Measurements from ENCODE around the gene C2orf81.

Gene C2orf81

GRCh38 chr2:74436848-74437695, 15.7 kb upstream of the C2orf81 start:
- Histone ChIP-seq H4K20me1 (ENCODE audit: control insufficient read depth, insufficient read depth, low read depth, low read length) (no peaks in the 10 kb centered on the region), H3K9me3 (ENCODE audit: control insufficient read depth, insufficient read depth, low read length) (no peaks in the 10 kb centered on the region), H3K4me2 (ENCODE audit: low read length) (no peak overlapping the region), H3K27me3 (ENCODE audit: control insufficient read depth, low read length) (peaks cover 13% of the 10 kb centered on the region), H3K36me3 (ENCODE audit: control insufficient read depth, low read length) (no peaks in the 10 kb centered on the region), H3K79me2 (ENCODE audit: control insufficient read depth, low read length) (no peaks in the 10 kb centered on the region), H3K4me1 (ENCODE audit: control insufficient read depth, low read length) (peaks cover 35% of the 10 kb centered on the region), H3K9me2 (replicated peaks; ENCODE audit: control insufficient read depth, low read length) (no peaks in the 10 kb centered on the region), H3F3A (ENCODE audit: control insufficient read depth, insufficient read depth) (no peaks in the 10 kb centered on the region), H3K4me3 (ENCODE audit: low read length) (no peak overlapping the region), H3K27ac (ENCODE audit: low read depth, low read length) (no peak overlapping the region)
- TF ChIP-seq CTCF (IDR thresholded peaks at IDR 0.05; ENCODE audit: low read depth, low read length, poor library complexity, severe bottlenecking) (no peak), EZH2phosphoT487 (IDR thresholded peaks at IDR 0.05; ENCODE audit: borderline replicate concordance, low read length) (no peak)

GRCh38 chr2:74436111-74436805, 14.8 kb upstream of the C2orf81 start:
- Histone ChIP-seq H3K4me1 (ENCODE audit: control insufficient read depth, low read length) (peaks cover 32% of the 10 kb centered on the region), H3K36me3 (ENCODE audit: control insufficient read depth, low read length) (no peaks in the 10 kb centered on the region), H3K9me2 (replicated peaks; ENCODE audit: control insufficient read depth, low read length) (no peaks in the 10 kb centered on the region), H3K79me2 (ENCODE audit: control insufficient read depth, low read length) (no peaks in the 10 kb centered on the region), H3K9me3 (ENCODE audit: control insufficient read depth, insufficient read depth, low read length) (no peaks in the 10 kb centered on the region), H4K20me1 (ENCODE audit: control insufficient read depth, insufficient read depth, low read depth, low read length) (no peaks in the 10 kb centered on the region), H3F3A (ENCODE audit: control insufficient read depth, insufficient read depth) (no peaks in the 10 kb centered on the region), H3K4me2 (ENCODE audit: low read length) (no peak overlapping the region), H3K4me3 (ENCODE audit: low read length) (no peak overlapping the region), H3K27me3 (ENCODE audit: control insufficient read depth, low read length) (peaks cover 5% of the 10 kb centered on the region), H3K27ac (ENCODE audit: low read depth, low read length) (no peak overlapping the region)
- TF ChIP-seq EZH2phosphoT487 (IDR thresholded peaks at IDR 0.05; ENCODE audit: borderline replicate concordance, low read length), result no peak
- TF ChIP-seq CTCF (IDR thresholded peaks at IDR 0.05; ENCODE audit: low read depth, low read length, poor library complexity, severe bottlenecking), result no peak

DNA sequence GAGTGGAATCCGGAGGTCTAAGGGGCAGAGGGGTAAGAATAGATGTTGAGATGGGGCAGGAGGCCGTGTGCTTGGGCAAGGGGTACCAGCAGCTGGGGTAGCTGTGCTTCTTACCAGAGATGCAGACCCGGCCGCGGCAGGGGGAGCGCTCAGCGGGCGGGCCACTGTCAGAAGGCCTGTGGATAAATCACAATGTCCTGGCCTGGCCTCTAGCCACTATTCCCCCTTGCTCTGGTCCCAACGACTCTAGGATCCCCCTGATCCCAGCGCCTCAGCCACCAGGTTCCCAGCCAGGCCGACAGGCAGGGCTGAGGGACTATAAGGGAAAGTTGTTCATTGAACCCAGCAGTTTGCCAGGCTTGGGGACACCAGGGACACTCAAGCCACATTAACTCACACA, 9.1 kb upstream of the C2orf81 start:
- H3K27me3 ChIP-seq (ENCODE audit: control insufficient read depth, low read length), result no peaks in the 10 kb centered on the region
- no peak overlapping the region for H3K27ac ChIP-seq (ENCODE audit: low read depth, low read length)
- H4K20me1 ChIP-seq (ENCODE audit: control insufficient read depth, insufficient read depth, low read depth, low read length), result no peaks in the 10 kb centered on the region
- H3K36me3 ChIP-seq (ENCODE audit: control insufficient read depth, low read length), result peaks cover 8% of the 10 kb centered on the region
- H3K9me2 ChIP-seq (replicated peaks; ENCODE audit: control insufficient read depth, low read length), result no peaks in the 10 kb centered on the region
- peaks cover 4% of the 10 kb centered on the region; the same call in 1 of the 2 replicates for H3F3A ChIP-seq (ENCODE audit: control insufficient read depth, insufficient read depth)
- TF ChIP-seq EZH2phosphoT487 (IDR thresholded peaks at IDR 0.05; ENCODE audit: borderline replicate concordance, low read length) (no peak), CTCF (IDR thresholded peaks at IDR 0.05; ENCODE audit: low read depth, low read length, poor library complexity, severe bottlenecking) (no peak)
- H3K4me2 ChIP-seq (ENCODE audit: low read length), result no peak overlapping the region
- H3K4me1 ChIP-seq (ENCODE audit: control insufficient read depth, low read length), result no peaks in the 10 kb centered on the region
- no peak overlapping the region for H3K4me3 ChIP-seq (ENCODE audit: low read length)
- no peaks in the 10 kb centered on the region for H3K79me2 ChIP-seq (ENCODE audit: control insufficient read depth, low read length)
- no peaks in the 10 kb centered on the region for H3K9me3 ChIP-seq (ENCODE audit: control insufficient read depth, insufficient read depth, low read length)

Measured in DOHH2 (cell line).